ENCODE data around the gene CRK.
A peak's percentile ranks its signal among the peaks of the same experiment; 100 is the strongest.

Gene CRK

GRCh38 chr17:1494203-1494602 lies 38.2 kb upstream of the CRK start:
- Histone ChIP-seq H3K36me3 (ENCODE audit: control insufficient read depth in 2 of 2, insufficient read depth in 2 of 2, low read length in 2 of 2) (peaks cover 0 to 14% of the 10 kb centered on the region in 2 donors), H3K9me3 (ENCODE audit: control insufficient read depth in 2 of 2, low read length in 2 of 2) (no peaks in the 10 kb centered on the region), H3K4me3 (ENCODE audit: low read length in 2 of 2) (no peak overlapping the region), H3K9ac (ENCODE audit: low read length in 2 of 2) (peak overlapping the region; percentile 5 to 39), H3K27ac (ENCODE audit: low read length) (peak overlapping the region; percentile 84), H3K27me3 (ENCODE audit: control insufficient read depth in 1 of 2, insufficient read depth in 2 of 2, low read length in 2 of 2) (no peaks in the 10 kb centered on the region), H3K4me1 (ENCODE audit: control insufficient read depth, insufficient read depth, low read length) (peaks cover 69% of the 10 kb centered on the region)

- H3K36me3 ChIP-seq (ENCODE audit: control insufficient read depth in 2 of 2, insufficient read depth in 2 of 2, low read length in 2 of 2): peaks cover 0 to 12% of the 10 kb centered on the region in 2 donors
- no peaks in the 10 kb centered on the region for H3K9me3 ChIP-seq (ENCODE audit: control insufficient read depth in 2 of 2, low read length in 2 of 2)
- peak overlapping the region; percentile 21 to 22 for H3K9ac ChIP-seq (ENCODE audit: low read length in 2 of 2)
- H3K4me1 ChIP-seq (ENCODE audit: control insufficient read depth, insufficient read depth, low read length): peaks cover 77% of the 10 kb centered on the region
- H3K27ac ChIP-seq (ENCODE audit: low read length): peak overlapping the region; percentile 84
- H3K27me3 ChIP-seq (ENCODE audit: control insufficient read depth in 1 of 2, insufficient read depth in 2 of 2, low read length in 2 of 2): no peaks in the 10 kb centered on the region
- peak overlapping the region in 1 of 2 donors; percentile 67 for H3K4me3 ChIP-seq (ENCODE audit: low read length in 2 of 2)
These were observed 37.4 kb upstream of the CRK start for GRCh38 chr17:1493291-1493980.

- Histone ChIP-seq H3K27ac (ENCODE audit: low read length) (peak within 1 kb of the TSS; percentile 84), H3K27me3 (ENCODE audit: control insufficient read depth in 1 of 2, insufficient read depth in 2 of 2, low read length in 2 of 2) (no peaks in the 10 kb centered on the region), H3K36me3 (ENCODE audit: control insufficient read depth in 2 of 2, insufficient read depth in 2 of 2, low read length in 2 of 2) (peaks cover 0 to 8% of the 10 kb centered on the region in 2 donors), H3K4me1 (ENCODE audit: control insufficient read depth, insufficient read depth, low read length) (peaks cover 85% of the 10 kb centered on the region), H3K9ac (ENCODE audit: low read length in 2 of 2) (peak within 1 kb of the TSS; percentile 64 to 71), H3K9me3 (ENCODE audit: control insufficient read depth in 2 of 2, low read length in 2 of 2) (no peaks in the 10 kb centered on the region), H3K4me3 (ENCODE audit: low read length in 2 of 2) (peak within 1 kb of the TSS; percentile 38 to 67)
These were observed 36.5 kb upstream of the CRK start, which contains the start of gene MYO1C for GRCh38 chr17:1492249-1493206. TSS of gene MYO1C (minus strand) at chr17:1492686. CDS start at chr17:1492487, 199 bp downstream.

GRCh38 chr17:1491443-1492248 lies 35.6 kb upstream of the CRK start:
- Histone ChIP-seq H3K27ac (ENCODE audit: low read length) (peak overlapping the region; percentile 84), H3K4me1 (ENCODE audit: control insufficient read depth, insufficient read depth, low read length) (peaks cover 91% of the 10 kb centered on the region), H3K36me3 (ENCODE audit: control insufficient read depth in 2 of 2, insufficient read depth in 2 of 2, low read length in 2 of 2) (peaks cover 0 to 7% of the 10 kb centered on the region in 2 donors), H3K4me3 (ENCODE audit: low read length in 2 of 2) (peak overlapping the region; percentile 57 to 79), H3K9me3 (ENCODE audit: control insufficient read depth in 2 of 2, low read length in 2 of 2) (no peaks in the 10 kb centered on the region), H3K27me3 (ENCODE audit: control insufficient read depth in 1 of 2, insufficient read depth in 2 of 2, low read length in 2 of 2) (no peaks in the 10 kb centered on the region), H3K9ac (ENCODE audit: low read length in 2 of 2) (peak overlapping the region; percentile 71 to 73)

GRCh38 chr17:1490643-1491442 lies 34.8 kb upstream of the CRK start:
- Histone ChIP-seq H3K27ac (ENCODE audit: low read length) (peak overlapping the region; percentile 62), H3K9ac (ENCODE audit: low read length in 2 of 2) (peak overlapping the region; percentile 68 to 73), H3K9me3 (ENCODE audit: control insufficient read depth in 2 of 2, low read length in 2 of 2) (no peaks in the 10 kb centered on the region), H3K27me3 (ENCODE audit: control insufficient read depth in 1 of 2, insufficient read depth in 2 of 2, low read length in 2 of 2) (no peaks in the 10 kb centered on the region), H3K4me1 (ENCODE audit: control insufficient read depth, insufficient read depth, low read length) (peaks cover 89% of the 10 kb centered on the region), H3K36me3 (ENCODE audit: control insufficient read depth in 2 of 2, insufficient read depth in 2 of 2, low read length in 2 of 2) (no peaks in the 10 kb centered on the region), H3K4me3 (ENCODE audit: low read length in 2 of 2) (peak overlapping the region; percentile 57 to 79)

GRCh38 chr17:1488826-1489270 lies 32.8 kb upstream of the CRK start:
- Histone ChIP-seq H3K9me3 (ENCODE audit: control insufficient read depth in 2 of 2, low read length in 2 of 2) (no peaks in the 10 kb centered on the region), H3K4me1 (ENCODE audit: control insufficient read depth, insufficient read depth, low read length) (peaks cover 79% of the 10 kb centered on the region), H3K9ac (ENCODE audit: low read length in 2 of 2) (peak overlapping the region; percentile 77 to 84), H3K36me3 (ENCODE audit: control insufficient read depth in 2 of 2, insufficient read depth in 2 of 2, low read length in 2 of 2) (no peaks in the 10 kb centered on the region), H3K27ac (ENCODE audit: low read length) (peak overlapping the region; percentile 89), H3K27me3 (ENCODE audit: control insufficient read depth in 1 of 2, insufficient read depth in 2 of 2, low read length in 2 of 2) (no peaks in the 10 kb centered on the region), H3K4me3 (ENCODE audit: low read length in 2 of 2) (peak overlapping the region; percentile 75 to 79)

GRCh38 chr17:1487939-1488825 lies 32.1 kb upstream of the CRK start:
- Histone ChIP-seq H3K27ac (ENCODE audit: low read length) (peak overlapping the region; percentile 89), H3K9ac (ENCODE audit: low read length in 2 of 2) (peak overlapping the region; percentile 77 to 84), H3K27me3 (ENCODE audit: control insufficient read depth in 1 of 2, insufficient read depth in 2 of 2, low read length in 2 of 2) (no peaks in the 10 kb centered on the region), H3K4me1 (ENCODE audit: control insufficient read depth, insufficient read depth, low read length) (peaks cover 77% of the 10 kb centered on the region), H3K4me3 (ENCODE audit: low read length in 2 of 2) (peak overlapping the region; percentile 75 to 79), H3K9me3 (ENCODE audit: control insufficient read depth in 2 of 2, low read length in 2 of 2) (no peaks in the 10 kb centered on the region), H3K36me3 (ENCODE audit: control insufficient read depth in 2 of 2, insufficient read depth in 2 of 2, low read length in 2 of 2) (peaks cover 2 to 3% of the 10 kb centered on the region in 2 donors)

GRCh38 chr17:1486802-1487695 lies 31.0 kb upstream of the CRK start:
- H3K36me3 ChIP-seq (ENCODE audit: control insufficient read depth in 2 of 2, insufficient read depth in 2 of 2, low read length in 2 of 2): peaks cover 7 to 8% of the 10 kb centered on the region in 2 donors
- H3K4me1 ChIP-seq (ENCODE audit: control insufficient read depth, insufficient read depth, low read length): peaks cover 73% of the 10 kb centered on the region
- H3K4me3 ChIP-seq (ENCODE audit: low read length in 2 of 2): peak overlapping the region in 1 of 2 donors; percentile 75
- H3K9me3 ChIP-seq (ENCODE audit: control insufficient read depth in 2 of 2, low read length in 2 of 2): no peaks in the 10 kb centered on the region
- peak overlapping the region in 1 of 2 donors; percentile 6 for H3K9ac ChIP-seq (ENCODE audit: low read length in 2 of 2)
- H3K27me3 ChIP-seq (ENCODE audit: control insufficient read depth in 1 of 2, insufficient read depth in 2 of 2, low read length in 2 of 2): no peaks in the 10 kb centered on the region
- H3K27ac ChIP-seq (ENCODE audit: low read length): peak overlapping the region; percentile 89
